Fibroblast of lung (primary cell): ENCODE data around the gene CINP. TPM values are rescaled to one million over a fixed set of nuclear protein-coding genes. Genes with fewer than 3 reads are reported as not detected.
A peak's percentile ranks its signal among the peaks of the same experiment; 100 is the strongest.

ENCODE experiments used
- DNase-seq, 2 donors: peaks; one replicate each; pipeline versions ENCODE4 v3.0.0 to v3.0.0-alpha.2; 2010; ENCODE audit warnings: low read depth in 2 of 2
- H2AFZ ChIP-seq: 2 replicates; pipeline ENCODE4 v1.5.1; 2012; ENCODE audit warnings: low read length, control low read depth, inconsistent platforms
- H3K27ac ChIP-seq: 2 replicates; pipeline ENCODE4 v1.5.1; 2011; ENCODE audit warnings: low read length, control low read depth; ENCODE audit not compliant: insufficient read depth
- H3K27me3 ChIP-seq: 2 replicates; pipeline ENCODE4 v1.5.1; 2011; ENCODE audit warnings: mild to moderate bottlenecking, low read length; ENCODE audit not compliant: control insufficient read depth, insufficient read depth
- H3K36me3 ChIP-seq: 2 replicates; pipeline ENCODE4 v1.5.1; 2011; ENCODE audit warnings: low read length; ENCODE audit not compliant: control insufficient read depth, insufficient read depth
- H3K4me1 ChIP-seq: 2 replicates; pipeline ENCODE4 v1.5.1; 2011; ENCODE audit warnings: low read length; ENCODE audit not compliant: control insufficient read depth, insufficient read depth; ENCODE audit errors: extremely low read depth
- H3K4me2 ChIP-seq: 2 replicates; pipeline ENCODE4 v1.5.1; 2011; ENCODE audit warnings: low read length, control low read depth; ENCODE audit not compliant: insufficient read depth; ENCODE audit errors: extremely low read depth
- H3K4me3 ChIP-seq, 4 experiments: fragments of 200-600 bp in 1 of 4; sonication (generic) in 1 of 4; replicated peaks in 1 of 4; 2 replicates each; pipeline ENCODE4 v1.5.1; 2011 to 2016; ENCODE audit warnings: low read length in 4 of 4, low read depth in 3 of 4, mild to moderate bottlenecking in 3 of 4, control low read depth in 2 of 4, inconsistent platforms in 1 of 4, mixed read lengths in 1 of 4; ENCODE audit not compliant: insufficient read depth in 1 of 4; ENCODE audit errors: control extremely low read depth in 1 of 4
- H3K79me2 ChIP-seq: 2 replicates; pipeline ENCODE4 v1.5.1; 2012; ENCODE audit warnings: mild to moderate bottlenecking, low read length, inconsistent platforms; ENCODE audit not compliant: control insufficient read depth, insufficient read depth
- H3K9ac ChIP-seq: 2 replicates; pipeline ENCODE4 v1.5.1; 2011; ENCODE audit warnings: mild to moderate bottlenecking, low read length, control low read depth; ENCODE audit not compliant: insufficient read depth
- H3K9me3 ChIP-seq: 2 replicates; pipeline ENCODE4 v1.5.1; 2012; ENCODE audit warnings: low read depth, low read length; ENCODE audit not compliant: control insufficient read depth, insufficient read depth
- H4K20me1 ChIP-seq: 2 replicates; pipeline ENCODE4 v1.5.1; 2011; ENCODE audit warnings: low read length; ENCODE audit not compliant: control insufficient read depth, insufficient read depth; ENCODE audit errors: extremely low read depth
- EZH2 ChIP-seq: IDR thresholded peaks from 2 replicates; pipeline ENCODE4 v1.5.1; 2012; ENCODE audit warnings: low read length, control low read depth, mild to moderate bottlenecking; ENCODE audit errors: missing control alignments
- polyA plus RNA-seq, 2 donors: library from polyadenylated mRNA; depleted of rRNA in 1 of 2; stranded (reverse) in 1 of 2; unstranded in 1 of 2; fragments of >200 nt; gene quantifications; 2 replicates each; pipeline ENCODE4 v1.2.1, GENCODE V29; 2011 to 2012; ENCODE audit warnings: missing spikeins in 1 of 2
- total RNA-seq: library from RNA; depleted of rRNA; stranded (reverse); fragments of >200 nt; gene quantifications from 2 replicates; pipeline ENCODE4 v1.2.1, GENCODE V29; 2014
- TF ChIP-seq, protein P1 (sequence below), 2 donors: IDR thresholded peaks in 1 of 2; conservative IDR thresholded peaks in 1 of 2; 1 replicate in 1 of 2; 2 replicates in 1 of 2; pipeline ENCODE4 v1.5.1; 2011 to 2012; ENCODE audit warnings: low read length in 2 of 2, control low read depth in 1 of 2, inconsistent platforms in 1 of 2, low read depth in 1 of 2, mild to moderate bottlenecking in 1 of 2

The CINP gene
- total and polyA plus RNA-seq, 2 donors (not counting 1 experiment from before 2014, with no cell fraction given), result 42.8 to 71.8 TPM

DNA sequence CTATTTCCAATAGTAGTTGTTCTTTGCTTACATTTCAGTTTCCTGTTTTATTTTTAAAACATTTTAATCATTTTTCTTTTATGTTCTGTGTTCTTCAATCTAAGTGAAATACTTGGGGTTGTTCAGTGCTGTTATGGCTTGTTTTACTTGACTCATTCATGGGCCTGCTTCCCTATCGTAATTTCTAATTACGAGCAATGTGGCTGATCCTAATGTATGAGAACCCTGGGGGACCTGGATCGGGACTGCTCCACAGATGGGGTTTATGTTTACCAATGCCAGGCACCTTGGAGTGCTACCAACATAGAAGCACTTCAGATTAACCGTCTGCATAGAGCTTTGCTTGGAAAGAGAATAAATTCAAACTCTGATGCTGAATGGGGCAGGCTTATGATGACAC is 29.8 kb upstream of the CINP start:
- peak overlapping the region; percentile 17 for H3K27ac ChIP-seq
- H3K36me3 ChIP-seq, result no peaks in the 10 kb centered on the region
- peaks cover 12% of the 10 kb centered on the region for H3K4me1 ChIP-seq
- no peak overlapping the region for H3K9ac ChIP-seq
- TF ChIP-seq, protein P1, sequence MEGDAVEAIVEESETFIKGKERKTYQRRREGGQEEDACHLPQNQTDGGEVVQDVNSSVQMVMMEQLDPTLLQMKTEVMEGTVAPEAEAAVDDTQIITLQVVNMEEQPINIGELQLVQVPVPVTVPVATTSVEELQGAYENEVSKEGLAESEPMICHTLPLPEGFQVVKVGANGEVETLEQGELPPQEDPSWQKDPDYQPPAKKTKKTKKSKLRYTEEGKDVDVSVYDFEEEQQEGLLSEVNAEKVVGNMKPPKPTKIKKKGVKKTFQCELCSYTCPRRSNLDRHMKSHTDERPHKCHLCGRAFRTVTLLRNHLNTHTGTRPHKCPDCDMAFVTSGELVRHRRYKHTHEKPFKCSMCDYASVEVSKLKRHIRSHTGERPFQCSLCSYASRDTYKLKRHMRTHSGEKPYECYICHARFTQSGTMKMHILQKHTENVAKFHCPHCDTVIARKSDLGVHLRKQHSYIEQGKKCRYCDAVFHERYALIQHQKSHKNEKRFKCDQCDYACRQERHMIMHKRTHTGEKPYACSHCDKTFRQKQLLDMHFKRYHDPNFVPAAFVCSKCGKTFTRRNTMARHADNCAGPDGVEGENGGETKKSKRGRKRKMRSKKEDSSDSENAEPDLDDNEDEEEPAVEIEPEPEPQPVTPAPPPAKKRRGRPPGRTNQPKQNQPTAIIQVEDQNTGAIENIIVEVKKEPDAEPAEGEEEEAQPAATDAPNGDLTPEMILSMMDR (conservative IDR thresholded peaks at IDR 0.05 in 1 of 2, IDR thresholded peaks at IDR 0.05 in 1 of 2; ENCODE audit: low read depth in 1 of 2, low read length in 2 of 2), result no peak
- TF ChIP-seq EZH2, result no peak
- no peak overlapping the region for H2AFZ ChIP-seq
- DNase-seq, result peak in 1 of 2 donors; percentile 6
- H4K20me1 ChIP-seq, result no peaks in the 10 kb centered on the region
- H3K9me3 ChIP-seq, result no peaks in the 10 kb centered on the region
- peak overlapping the region; percentile 62 for H3K4me2 ChIP-seq
- H3K4me3 ChIP-seq, result no peak overlapping the region
- H3K79me2 ChIP-seq, result no peaks in the 10 kb centered on the region
- no peaks in the 10 kb centered on the region for H3K27me3 ChIP-seq

GRCh38 chr14:102390064-102390855 is 27.6 kb upstream of the CINP start:
- Histone ChIP-seq H3K9me3 (no peaks in the 10 kb centered on the region), H3K4me2 (peak overlapping the region; percentile 41), H3K36me3 (no peaks in the 10 kb centered on the region), H3K79me2 (no peaks in the 10 kb centered on the region), H2AFZ (no peak overlapping the region), H3K4me1 (peaks cover 12% of the 10 kb centered on the region), H4K20me1 (no peaks in the 10 kb centered on the region), H3K4me3 (no peak overlapping the region), H3K27ac (no peak overlapping the region), H3K27me3 (no peaks in the 10 kb centered on the region), H3K9ac (no peak overlapping the region)
- peak; percentile 59 to 67 for DNase-seq
- TF ChIP-seq, protein P1 (conservative IDR thresholded peaks at IDR 0.05 in 1 of 2, IDR thresholded peaks at IDR 0.05 in 1 of 2; ENCODE audit: low read depth in 1 of 2, low read length in 2 of 2), result no peak
- TF ChIP-seq EZH2, result no peak

DNA sequence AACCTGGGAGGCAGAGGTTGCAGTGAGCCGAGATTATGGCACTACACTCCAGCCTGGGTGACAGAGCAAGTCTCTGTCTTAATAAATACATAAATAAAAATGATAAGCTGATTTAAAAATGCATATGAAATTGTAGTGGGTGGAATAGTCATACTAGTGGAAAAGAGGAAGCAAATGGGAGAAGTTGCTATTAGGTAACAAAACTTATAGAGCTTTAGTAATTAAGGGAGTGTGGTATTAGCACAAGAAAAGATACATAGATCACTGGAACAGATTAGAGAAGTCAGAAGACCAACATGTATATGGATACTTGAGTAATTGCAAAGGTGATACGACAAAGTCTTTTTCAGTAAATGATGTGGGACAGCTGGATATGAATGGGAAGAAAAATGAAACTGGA is 26.6 kb upstream of the CINP start:
- no peak overlapping the region for H2AFZ ChIP-seq
- DNase-seq, result no peak
- no peak overlapping the region for H3K27ac ChIP-seq
- no peaks in the 10 kb centered on the region for H3K36me3 ChIP-seq
- H4K20me1 ChIP-seq, result no peaks in the 10 kb centered on the region
- H3K27me3 ChIP-seq, result no peaks in the 10 kb centered on the region
- H3K79me2 ChIP-seq, result no peaks in the 10 kb centered on the region
- no peak for TF ChIP-seq EZH2
- TF ChIP-seq, protein P1 (conservative IDR thresholded peaks at IDR 0.05 in 1 of 2, IDR thresholded peaks at IDR 0.05 in 1 of 2; ENCODE audit: low read depth in 1 of 2, low read length in 2 of 2), result no peak
- H3K4me2 ChIP-seq, result no peak overlapping the region
- peaks cover 12% of the 10 kb centered on the region for H3K4me1 ChIP-seq
- no peak overlapping the region for H3K9ac ChIP-seq
- H3K4me3 ChIP-seq, result no peak overlapping the region
- H3K9me3 ChIP-seq, result no peaks in the 10 kb centered on the region
